ENCODE measurements around the gene NIM1K. TPM values are rescaled to one million over a fixed set of nuclear protein-coding genes. Genes with fewer than 3 reads are reported as not detected.
"Not testable (repeated sequence)": the region's sequence is repeated elsewhere in the genome, so short reads cannot be mapped to it uniquely, and the experiment has no call there.

NIM1K gene
- total RNA-seq, 2 donors from 2014 or later, result 0.85 TPM; not detected in 1

DNA sequence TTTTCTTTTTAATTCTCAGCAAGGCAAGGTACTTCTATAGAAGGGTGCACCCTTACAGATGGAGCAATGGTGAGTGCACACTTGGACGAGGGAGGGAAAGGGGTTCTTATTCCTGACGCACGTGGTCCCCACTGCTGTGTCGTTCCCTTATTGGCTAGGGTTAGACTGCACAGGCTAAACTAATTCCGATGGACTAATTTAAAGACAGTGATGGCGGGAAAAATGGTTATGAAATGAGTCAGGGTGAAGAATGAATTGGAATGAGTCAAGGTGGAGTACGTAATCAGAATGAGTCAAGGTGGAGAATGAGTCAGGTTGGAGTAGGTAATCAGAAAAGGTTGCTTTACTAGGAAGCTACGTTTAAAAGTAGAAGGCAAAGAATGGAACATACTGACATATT is 123.2 kb downstream of the NIM1K start:
- ATAC-seq (ENCODE audit: insufficient number of reproducible peaks, low FRiP score, low read depth) (no peak), DNase-seq (ENCODE audit: low spot score) (no peak)
- Histone ChIP-seq H3K27ac (no peak overlapping the region), H3K4me1 (ENCODE audit: control insufficient read depth in 1 of 2, low read depth in 2 of 2) (peaks cover 11 to 15% of the 10 kb centered on the region in 2 donors), H3K9me3 (no peaks in the 10 kb centered on the region), H3K4me3 (no peak overlapping the region), H3K27me3 (replicated peaks; ENCODE audit: insufficient read depth) (no peaks in the 10 kb centered on the region), H3K36me3 (no peaks in the 10 kb centered on the region)
- TF ChIP-seq, protein P1, sequence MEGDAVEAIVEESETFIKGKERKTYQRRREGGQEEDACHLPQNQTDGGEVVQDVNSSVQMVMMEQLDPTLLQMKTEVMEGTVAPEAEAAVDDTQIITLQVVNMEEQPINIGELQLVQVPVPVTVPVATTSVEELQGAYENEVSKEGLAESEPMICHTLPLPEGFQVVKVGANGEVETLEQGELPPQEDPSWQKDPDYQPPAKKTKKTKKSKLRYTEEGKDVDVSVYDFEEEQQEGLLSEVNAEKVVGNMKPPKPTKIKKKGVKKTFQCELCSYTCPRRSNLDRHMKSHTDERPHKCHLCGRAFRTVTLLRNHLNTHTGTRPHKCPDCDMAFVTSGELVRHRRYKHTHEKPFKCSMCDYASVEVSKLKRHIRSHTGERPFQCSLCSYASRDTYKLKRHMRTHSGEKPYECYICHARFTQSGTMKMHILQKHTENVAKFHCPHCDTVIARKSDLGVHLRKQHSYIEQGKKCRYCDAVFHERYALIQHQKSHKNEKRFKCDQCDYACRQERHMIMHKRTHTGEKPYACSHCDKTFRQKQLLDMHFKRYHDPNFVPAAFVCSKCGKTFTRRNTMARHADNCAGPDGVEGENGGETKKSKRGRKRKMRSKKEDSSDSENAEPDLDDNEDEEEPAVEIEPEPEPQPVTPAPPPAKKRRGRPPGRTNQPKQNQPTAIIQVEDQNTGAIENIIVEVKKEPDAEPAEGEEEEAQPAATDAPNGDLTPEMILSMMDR (IDR thresholded peaks at IDR 0.05), result no peak

DNA sequence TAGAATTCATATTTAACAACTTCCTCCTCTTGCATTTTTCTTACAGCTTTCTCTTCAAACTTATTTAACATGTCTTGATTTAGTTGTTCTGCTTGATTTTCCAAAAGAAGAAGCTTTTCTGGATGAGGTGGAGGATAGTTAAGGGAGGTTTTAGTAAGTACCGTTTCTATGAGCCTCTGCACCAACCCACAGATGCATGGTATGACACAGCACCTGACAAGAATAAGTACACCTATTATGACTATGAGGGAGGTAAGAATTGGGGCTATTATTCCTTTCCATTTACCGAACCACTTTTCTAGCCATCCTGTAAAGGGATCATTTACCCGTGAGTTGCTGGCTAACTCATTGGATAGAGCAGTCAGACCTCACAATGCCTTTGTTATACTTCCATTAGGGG is 123.7 kb downstream of the NIM1K start:
- H3K4me1 ChIP-seq (ENCODE audit: control insufficient read depth in 1 of 2, low read depth in 2 of 2), result peaks cover 11 to 15% of the 10 kb centered on the region in 2 donors
- H3K36me3 ChIP-seq, result no peaks in the 10 kb centered on the region
- H3K27me3 ChIP-seq (replicated peaks; ENCODE audit: insufficient read depth), result no peaks in the 10 kb centered on the region
- H3K4me3 ChIP-seq, result no peak overlapping the region
- no peak for DNase-seq (ENCODE audit: low spot score)
- ATAC-seq (ENCODE audit: insufficient number of reproducible peaks, low FRiP score, low read depth), result no peak
- TF ChIP-seq, protein P1 (IDR thresholded peaks at IDR 0.05), result no peak
- H3K27ac ChIP-seq, result no peak overlapping the region
- no peaks in the 10 kb centered on the region for H3K9me3 ChIP-seq

DNA sequence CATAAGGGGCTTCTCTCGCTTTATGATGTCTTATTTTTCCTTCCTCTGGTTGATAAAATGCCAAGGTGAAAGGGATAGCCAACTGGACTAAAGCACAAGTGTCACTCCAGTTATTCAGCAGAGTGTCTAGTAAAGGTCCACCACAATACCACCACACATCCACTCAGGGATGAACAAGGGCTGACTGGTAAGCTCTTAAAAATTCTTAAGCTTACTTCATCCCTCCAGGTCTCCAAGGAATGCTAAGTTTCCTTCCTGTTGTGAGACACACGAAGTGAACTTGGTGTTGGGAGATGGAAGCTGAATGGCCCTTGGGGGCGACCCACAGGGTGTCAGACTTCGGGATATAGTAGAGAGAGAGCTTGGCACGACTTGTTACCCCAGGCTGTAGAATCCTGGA is 124.4 kb downstream of the NIM1K start:
- H3K27me3 ChIP-seq (replicated peaks; ENCODE audit: insufficient read depth), result no peaks in the 10 kb centered on the region
- no peak overlapping the region for H3K27ac ChIP-seq

DNA sequence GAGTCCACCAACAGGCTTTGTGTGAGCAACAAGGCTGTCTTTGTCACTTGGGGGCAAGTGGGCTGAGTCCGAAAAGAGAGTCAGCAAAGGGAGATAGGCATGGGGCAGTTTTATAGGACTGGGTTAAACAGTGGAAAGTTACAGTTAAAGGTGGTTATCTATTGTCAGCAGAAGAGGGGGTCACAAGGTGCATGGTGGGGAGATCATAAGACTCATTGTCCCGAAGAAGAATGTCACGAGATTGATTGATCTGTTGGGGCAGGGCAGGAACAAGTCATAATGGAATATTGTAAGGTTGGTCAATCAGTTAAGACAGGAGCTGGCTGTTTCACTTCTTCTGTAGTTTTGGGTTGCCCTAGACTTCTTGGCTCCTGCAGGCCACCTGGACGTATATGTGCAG is 128.8 kb downstream of the NIM1K start:
- Histone ChIP-seq H3K27me3 (replicated peaks; ENCODE audit: insufficient read depth) (no peaks in the 10 kb centered on the region), H3K9me3 (no peaks in the 10 kb centered on the region), H3K4me3 (no peak overlapping the region), H3K4me1 (ENCODE audit: control insufficient read depth in 1 of 2, low read depth in 2 of 2) (no peaks in the 10 kb centered on the region), H3K36me3 (no peaks in the 10 kb centered on the region), H3K27ac (no peak overlapping the region)
- DNase-seq (ENCODE audit: low spot score) (no peak), ATAC-seq (ENCODE audit: insufficient number of reproducible peaks, low FRiP score, low read depth) (no peak)
- TF ChIP-seq, protein P1 (IDR thresholded peaks at IDR 0.05), result no peak

More for the DNA sequence above, 124.4 kb downstream of the NIM1K start:
- H3K4me1 ChIP-seq (ENCODE audit: control insufficient read depth in 1 of 2, low read depth in 2 of 2), result peaks cover 11 to 13% of the 10 kb centered on the region in 2 donors
- no peak for ATAC-seq (ENCODE audit: insufficient number of reproducible peaks, low FRiP score, low read depth)
- no peak for DNase-seq (ENCODE audit: low spot score)
- TF ChIP-seq, protein P1 (IDR thresholded peaks at IDR 0.05), result no peak
- H3K36me3 ChIP-seq, result no peaks in the 10 kb centered on the region
- H3K9me3 ChIP-seq, result no peaks in the 10 kb centered on the region
- no peak overlapping the region for H3K4me3 ChIP-seq

DNA sequence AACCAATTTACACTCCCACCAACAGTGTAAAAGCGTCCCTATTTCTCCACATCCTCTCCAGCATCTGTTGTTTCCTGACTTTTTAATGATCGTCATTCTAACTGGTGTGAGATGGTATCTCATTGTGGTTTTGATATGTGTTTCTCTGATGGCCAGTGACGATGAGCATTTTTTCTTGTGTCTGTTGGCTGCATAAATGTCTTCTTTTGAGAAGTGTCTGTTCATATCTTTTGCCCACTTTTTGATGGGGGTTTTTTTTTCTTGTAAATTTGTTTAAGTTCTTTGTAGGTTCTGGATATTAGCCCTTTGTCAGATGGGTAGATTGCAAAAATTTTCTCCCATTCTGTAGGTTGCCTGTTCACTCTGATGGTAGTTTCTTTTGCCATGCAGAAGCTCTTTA is 131.5 kb downstream of the NIM1K start:
- not testable (repeated sequence) for H3K4me3 ChIP-seq; H3K9me3 ChIP-seq; H3K27me3 ChIP-seq (replicated peaks; ENCODE audit: insufficient read depth); DNase-seq (ENCODE audit: low spot score); H3K27ac ChIP-seq; H3K36me3 ChIP-seq; H3K4me1 ChIP-seq (ENCODE audit: control insufficient read depth in 1 of 2, low read depth in 2 of 2); ATAC-seq (ENCODE audit: insufficient number of reproducible peaks, low FRiP score, low read depth)

DNA sequence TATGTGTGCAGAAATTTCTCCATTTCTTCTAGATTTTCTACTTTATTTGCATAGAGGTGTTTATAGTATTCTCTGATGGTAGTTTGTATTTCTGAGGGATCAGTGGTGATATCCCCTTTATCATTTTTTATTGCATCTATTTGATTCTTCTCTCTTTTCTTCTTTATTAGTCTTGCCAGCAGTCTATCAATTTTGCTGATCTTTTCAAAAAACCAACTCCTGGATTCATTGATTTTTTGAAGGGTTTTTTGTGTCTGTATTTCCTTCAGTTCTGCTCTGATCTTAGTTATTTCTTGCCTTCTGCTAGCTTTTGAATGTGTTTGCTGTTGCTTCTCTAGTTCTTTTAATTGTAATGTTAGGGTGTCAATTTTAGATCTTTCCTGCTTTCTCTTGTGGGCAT is 133.6 kb downstream of the NIM1K start:
- DNase-seq (ENCODE audit: low spot score); ATAC-seq (ENCODE audit: insufficient number of reproducible peaks, low FRiP score, low read depth); H3K27ac ChIP-seq; H3K9me3 ChIP-seq; H3K4me3 ChIP-seq; H3K4me1 ChIP-seq (ENCODE audit: control insufficient read depth in 1 of 2, low read depth in 2 of 2); H3K36me3 ChIP-seq; H3K27me3 ChIP-seq (replicated peaks; ENCODE audit: insufficient read depth): not testable (repeated sequence)

Other genes starting within 250 kb of the NIM1K start
- gene ANXA2R, start 151.9 kb upstream of the NIM1K start, total RNA-seq, result 1 to 10 TPM; 3.2 to 5.3 TPM
- 10 to 100 TPM; 22.5 to 35.4 TPM for gene ZNF131, start 71.3 kb upstream of the NIM1K start, total RNA-seq
- gene HMGCS1, start 121.2 kb downstream of the NIM1K start, total RNA-seq, result 10 to 100 TPM; 13.3 to 17.6 TPM
- gene CCL28, start 220.2 kb downstream of the NIM1K start, total RNA-seq, result 10 to 100 TPM in 1 of 2 donors, 1 to 10 TPM in 1; 4.3 to 24.2 TPM

All from thoracic aorta (tissue), 2 donors.